Measurements from ENCODE around the gene ROGDI. TPM values are rescaled to one million over a fixed set of nuclear protein-coding genes. Genes with fewer than 3 reads are reported as not detected.

ROGDI gene
- total RNA-seq, 1 experiment from 2014 or later: 32.1 TPM

- Mint-ChIP-seq H3K4me1 (no peaks in the 10 kb centered on the region), H3K27ac (no peak overlapping the region), H3K9me3 (no peaks in the 10 kb centered on the region), H3K36me3 (no peaks in the 10 kb centered on the region), H3K4me3 (no peak overlapping the region), H3K27me3 (ENCODE audit: low read depth) (no peaks in the 10 kb centered on the region)
- ChIA-PET CTCF (interaction anchor here (0.7 to 1.2 kb wide), 2 partner anchors 11 to 32 kb away, joined by 3 read pairs; partner anchors contain the start of gene SEPTIN12), POLR2A (no interaction called here)
- no peak for ATAC-seq
- TF ChIP-seq NR2C2 (CRISPR knock-in tag; IDR thresholded peaks at IDR 0.05): no peak
- TF ChIP-seq OVOL2 (CRISPR knock-in tag; IDR thresholded peaks at IDR 0.05; ENCODE audit: borderline replicate concordance): no peak
- TF ChIP-seq FOXK1 (CRISPR knock-in tag; IDR thresholded peaks at IDR 0.05): no peak
- no peak for TF ChIP-seq ZNF396 (CRISPR knock-in tag; IDR thresholded peaks at IDR 0.05; ENCODE audit: borderline replicate concordance)
- no peak for TF ChIP-seq ZBTB21 (CRISPR knock-in tag; IDR thresholded peaks at IDR 0.05; ENCODE audit: borderline replicate concordance)
- no peak for TF ChIP-seq GTF2I (CRISPR knock-in tag; conservative IDR thresholded peaks at IDR 0.05)
- TF ChIP-seq ZNF532 (CRISPR knock-in tag; IDR thresholded peaks at IDR 0.05; ENCODE audit: borderline replicate concordance): no peak
- no peak for TF ChIP-seq ZBTB43 (CRISPR knock-in tag; IDR thresholded peaks at IDR 0.05)
- no peak for TF ChIP-seq IRF1 (CRISPR knock-in tag; IDR thresholded peaks at IDR 0.05)
- no peak for TF ChIP-seq TEAD4 (CRISPR knock-in tag; IDR thresholded peaks at IDR 0.05)
- no peak for TF ChIP-seq ZNF416 (CRISPR knock-in tag; IDR thresholded peaks at IDR 0.05)
- no peak for TF ChIP-seq E2F5 (CRISPR knock-in tag; IDR thresholded peaks at IDR 0.05)
- no peak for TF ChIP-seq ZMAT4 (CRISPR knock-in tag; IDR thresholded peaks at IDR 0.05)
- TF ChIP-seq ERG (CRISPR knock-in tag; IDR thresholded peaks at IDR 0.05): no peak
- no peak for TF ChIP-seq PRRX2 (CRISPR knock-in tag; IDR thresholded peaks at IDR 0.05)
- no peak for DNase-seq (ENCODE audit: low spot score)
These were observed 26.2 kb downstream of the ROGDI start for GRCh38 chr16:4776141-4776705.

- Mint-ChIP-seq H3K4me3 (no peak overlapping the region), H3K27ac (no peak overlapping the region), H3K27me3 (ENCODE audit: low read depth) (no peaks in the 10 kb centered on the region), H3K4me1 (no peaks in the 10 kb centered on the region), H3K36me3 (no peaks in the 10 kb centered on the region), H3K9me3 (no peaks in the 10 kb centered on the region)
- DNase-seq (ENCODE audit: low spot score) (no peak), ATAC-seq (no peak)
- ChIA-PET POLR2A (no interaction called here), CTCF (interaction anchor here (1.2 kb wide), 1 partner anchor 13 kb away, joined by 3 read pairs; the partner anchor contains the start of gene SEPTIN12)
- no peak for TF ChIP-seq ZSCAN18 (CRISPR knock-in tag; IDR thresholded peaks at IDR 0.05)
- TF ChIP-seq PRRX2 (CRISPR knock-in tag; IDR thresholded peaks at IDR 0.05): no peak
- TF ChIP-seq NR2C2 (CRISPR knock-in tag; IDR thresholded peaks at IDR 0.05): no peak
- TF ChIP-seq RELA (CRISPR knock-in tag; IDR thresholded peaks at IDR 0.05; ENCODE audit: borderline replicate concordance): no peak
- TF ChIP-seq ETV6 (CRISPR knock-in tag; IDR thresholded peaks at IDR 0.05): no peak
- no peak for TF ChIP-seq ZNF263 (CRISPR knock-in tag; IDR thresholded peaks at IDR 0.05; ENCODE audit: low read depth)
- no peak for TF ChIP-seq ZNF138 (CRISPR knock-in tag; conservative IDR thresholded peaks at IDR 0.05)
- TF ChIP-seq FOXK1 (CRISPR knock-in tag; IDR thresholded peaks at IDR 0.05): no peak
- no peak for TF ChIP-seq ZNF232 (CRISPR knock-in tag; IDR thresholded peaks at IDR 0.05)
- TF ChIP-seq JAZF1 (CRISPR knock-in tag; IDR thresholded peaks at IDR 0.05): no peak
- no peak for TF ChIP-seq CREM (CRISPR knock-in tag; IDR thresholded peaks at IDR 0.05)
These were observed 27.4 kb downstream of the ROGDI start for GRCh38 chr16:4775005-4775404.
